HFFc6 (cell line): ENCODE data around the gene PRKAG2. TPM values are rescaled to one million over a fixed set of nuclear protein-coding genes. Genes with fewer than 3 reads are reported as not detected.
"Not testable (repeated sequence)": the region's sequence is repeated elsewhere in the genome, so short reads cannot be mapped to it uniquely, and the experiment has no call there.

ENCODE experiments used
- DNase-seq: peaks from one replicate; pipeline ENCODE4 v3.0.0-alpha.2; 2018
- H3K27ac Mint-ChIP-seq: 2 replicates; pipeline ENCODE4 v1.8.0; 2020; ENCODE audit warnings: mild to moderate bottlenecking, mixed read lengths
- H3K27me3 Mint-ChIP-seq: 2 replicates; pipeline ENCODE4 v1.8.0; 2021; ENCODE audit warnings: mild to moderate bottlenecking, moderate library complexity, mixed read lengths; ENCODE audit not compliant: insufficient read depth
- H3K36me3 Mint-ChIP-seq: 2 replicates; pipeline ENCODE4 v1.8.0; 2021; ENCODE audit warnings: low read depth, mixed read lengths
- H3K4me1 Mint-ChIP-seq: 2 replicates; pipeline ENCODE4 v1.8.0; 2020; ENCODE audit warnings: low read depth, mixed read lengths
- H3K4me3 Mint-ChIP-seq: 2 replicates; pipeline ENCODE4 v1.8.0; 2020; ENCODE audit warnings: mild to moderate bottlenecking, moderate library complexity, mixed read lengths
- H3K9me3 Mint-ChIP-seq: 2 replicates; pipeline ENCODE4 v1.8.0; 2020; ENCODE audit warnings: mild to moderate bottlenecking, mixed read lengths
- total RNA-seq, 6 experiments: library from RNA; stranded (reverse); fragmentation: NEBNext Ultra II Directional; extraction: Animal tissue kit (Norgen Biotek cat#: 25700); gene quantifications; 2 replicates in 1 of 6; 3 replicates in 5 of 6; pipeline ENCODE4 v1.2.3, GENCODE V29; 2021
- TF ChIP-seq, protein P1 (sequence below): fragments of 200-600 bp; sonication (generic); IDR thresholded peaks from 2 replicates; pipeline ENCODE4 v1.5.0; 2021; ENCODE audit warnings: antibody characterized with exemption, mild to moderate bottlenecking

PRKAG2 gene
- total RNA-seq, 6 experiments from 2014 or later: 15.1 to 19.2 (median 18.4) TPM

- Mint-ChIP-seq H3K36me3 (peaks cover 18% of the 10 kb centered on the region), H3K9me3 (peaks cover 25% of the 10 kb centered on the region), H3K27ac (no peak overlapping the region), H3K4me3 (no peak overlapping the region), H3K4me1 (no peaks in the 10 kb centered on the region), H3K27me3 (no peaks in the 10 kb centered on the region)
- no peak for DNase-seq
- TF ChIP-seq, protein P1, sequence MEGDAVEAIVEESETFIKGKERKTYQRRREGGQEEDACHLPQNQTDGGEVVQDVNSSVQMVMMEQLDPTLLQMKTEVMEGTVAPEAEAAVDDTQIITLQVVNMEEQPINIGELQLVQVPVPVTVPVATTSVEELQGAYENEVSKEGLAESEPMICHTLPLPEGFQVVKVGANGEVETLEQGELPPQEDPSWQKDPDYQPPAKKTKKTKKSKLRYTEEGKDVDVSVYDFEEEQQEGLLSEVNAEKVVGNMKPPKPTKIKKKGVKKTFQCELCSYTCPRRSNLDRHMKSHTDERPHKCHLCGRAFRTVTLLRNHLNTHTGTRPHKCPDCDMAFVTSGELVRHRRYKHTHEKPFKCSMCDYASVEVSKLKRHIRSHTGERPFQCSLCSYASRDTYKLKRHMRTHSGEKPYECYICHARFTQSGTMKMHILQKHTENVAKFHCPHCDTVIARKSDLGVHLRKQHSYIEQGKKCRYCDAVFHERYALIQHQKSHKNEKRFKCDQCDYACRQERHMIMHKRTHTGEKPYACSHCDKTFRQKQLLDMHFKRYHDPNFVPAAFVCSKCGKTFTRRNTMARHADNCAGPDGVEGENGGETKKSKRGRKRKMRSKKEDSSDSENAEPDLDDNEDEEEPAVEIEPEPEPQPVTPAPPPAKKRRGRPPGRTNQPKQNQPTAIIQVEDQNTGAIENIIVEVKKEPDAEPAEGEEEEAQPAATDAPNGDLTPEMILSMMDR: no peak
Measured at GRCh38 chr7:151579644-151580043, 297.3 kb downstream of the PRKAG2 start.

- H3K4me3 Mint-ChIP-seq: no peak overlapping the region
- peaks cover 14% of the 10 kb centered on the region for H3K36me3 Mint-ChIP-seq
- H3K9me3 Mint-ChIP-seq: peaks cover 19% of the 10 kb centered on the region
- no peak overlapping the region for H3K27ac Mint-ChIP-seq
- no peaks in the 10 kb centered on the region for H3K27me3 Mint-ChIP-seq
- TF ChIP-seq, protein P1: no peak
- H3K4me1 Mint-ChIP-seq: peaks cover 9% of the 10 kb centered on the region
- no peak for DNase-seq
Measured at GRCh38 chr7:151575410-151575809, 301.5 kb downstream of the PRKAG2 start.

DNA sequence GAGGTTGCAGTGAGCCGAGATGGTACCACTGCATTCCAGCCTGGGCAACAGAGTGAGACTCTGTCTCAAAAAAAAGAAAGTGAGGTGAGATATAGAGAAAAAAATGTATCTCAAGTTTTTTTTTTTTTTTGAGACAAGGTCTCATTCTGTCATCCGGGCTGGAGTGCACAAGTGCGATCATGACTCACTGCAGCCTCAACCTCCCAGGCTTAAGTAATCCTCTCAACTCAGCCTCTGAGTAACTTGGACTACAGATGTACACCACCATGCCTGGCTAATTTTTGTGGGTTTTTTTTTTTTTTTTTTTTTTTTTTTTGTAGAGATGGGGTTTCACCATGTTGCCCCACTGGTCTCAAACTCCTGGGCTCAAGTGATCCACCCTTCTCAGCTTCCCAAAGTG, 303.9 kb downstream of the PRKAG2 start:
- H3K27ac Mint-ChIP-seq: 0 out of 2 replicates have a peak overlapping the region, but pooled peaks have one; percentile 31
- not testable (repeated sequence) for H3K36me3 Mint-ChIP-seq, H3K27me3 Mint-ChIP-seq, H3K9me3 Mint-ChIP-seq, H3K4me1 Mint-ChIP-seq, H3K4me3 Mint-ChIP-seq
- peak; percentile 66 for DNase-seq

DNA sequence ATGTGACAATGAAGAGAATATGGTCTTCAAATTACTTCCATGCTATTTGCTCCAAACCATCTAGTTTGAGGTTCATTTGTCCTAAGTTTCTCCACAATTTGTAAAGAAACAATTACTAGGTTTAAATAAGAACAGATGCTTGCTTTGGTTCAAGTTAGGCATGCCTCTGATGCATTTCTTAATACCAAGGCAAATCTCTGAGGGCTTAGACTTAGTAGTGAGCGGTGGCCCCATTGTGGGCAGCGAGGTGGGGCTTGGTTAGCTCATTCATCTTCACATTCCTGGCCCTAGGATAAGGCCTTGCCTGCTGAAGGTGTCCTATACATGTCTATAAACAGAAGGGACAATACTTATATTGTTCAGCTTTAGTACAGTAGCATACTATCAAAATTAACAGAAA, 304.8 kb downstream of the PRKAG2 start:
- no peaks in the 10 kb centered on the region for H3K27me3 Mint-ChIP-seq

GRCh38 chr7:151571471-151571870, 305.4 kb downstream of the PRKAG2 start:
- no peak overlapping the region for H3K27ac Mint-ChIP-seq
- DNase-seq: no peak
- no peaks in the 10 kb centered on the region for H3K27me3 Mint-ChIP-seq
- H3K4me3 Mint-ChIP-seq: no peak overlapping the region
- H3K4me1 Mint-ChIP-seq: peaks cover 16% of the 10 kb centered on the region
- peaks cover 6% of the 10 kb centered on the region; the same call in 1 of the 2 replicates for H3K36me3 Mint-ChIP-seq
- TF ChIP-seq, protein P1: no peak
- no peaks in the 10 kb centered on the region for H3K9me3 Mint-ChIP-seq

More for the DNA sequence above, 304.8 kb downstream of the PRKAG2 start:
- H3K27ac Mint-ChIP-seq: 0 out of 2 replicates have a peak overlapping the region, but pooled peaks have one; percentile 19
- TF ChIP-seq, protein P1: no peak
- H3K4me1 Mint-ChIP-seq: peaks cover 10% of the 10 kb centered on the region
- DNase-seq: no peak
- H3K36me3 Mint-ChIP-seq: peaks cover 6% of the 10 kb centered on the region; the same call in 1 of the 2 replicates
- no peaks in the 10 kb centered on the region for H3K9me3 Mint-ChIP-seq
- H3K4me3 Mint-ChIP-seq: no peak overlapping the region

DNA sequence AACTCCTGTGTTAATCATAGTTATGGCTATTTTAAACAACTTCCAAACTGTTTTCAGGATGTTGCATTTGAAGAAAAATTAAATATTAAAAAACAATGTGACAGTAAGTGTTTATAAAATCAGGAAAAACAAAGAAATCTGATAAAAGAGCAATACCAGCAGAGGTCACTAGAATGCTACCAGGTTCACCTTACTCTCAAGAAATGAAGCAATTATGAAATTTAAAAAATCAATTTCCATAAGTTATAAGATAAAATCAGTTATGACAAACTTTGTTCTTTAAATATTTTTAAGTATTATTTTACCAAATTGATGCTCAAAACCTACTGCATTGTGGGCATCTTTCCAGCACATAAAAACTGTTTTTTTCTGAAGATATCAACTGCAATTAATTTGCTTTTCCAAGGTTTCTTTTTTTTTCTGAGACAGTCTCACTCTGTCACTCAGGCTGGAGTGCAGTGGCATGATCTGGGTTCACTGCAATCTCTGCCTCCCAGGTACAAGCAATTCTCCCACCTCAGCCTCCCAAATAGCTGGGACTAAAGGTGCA, 306.5 kb downstream of the PRKAG2 start:
- TF ChIP-seq, protein P1: peak; percentile 84
- no peaks in the 10 kb centered on the region for H3K27me3 Mint-ChIP-seq
- no peak overlapping the region for H3K27ac Mint-ChIP-seq
- peaks cover 4% of the 10 kb centered on the region; the same call in 1 of the 2 replicates for H3K36me3 Mint-ChIP-seq
- H3K4me3 Mint-ChIP-seq: no peak overlapping the region
- DNase-seq: no peak
- H3K9me3 Mint-ChIP-seq: no peaks in the 10 kb centered on the region
- H3K4me1 Mint-ChIP-seq: peaks cover 27% of the 10 kb centered on the region
